ENCODE measurements around the gene RBBP9. TPM values are rescaled to one million over a fixed set of nuclear protein-coding genes. Genes with fewer than 3 reads are reported as not detected.

Gene RBBP9
- total and polyA plus RNA-seq, 9 of the 15 experiments (the other 6 are each of a cell fraction or from before 2014, with no cell fraction given), result 0.94 to 4.4 (median 2.5) TPM

DNA sequence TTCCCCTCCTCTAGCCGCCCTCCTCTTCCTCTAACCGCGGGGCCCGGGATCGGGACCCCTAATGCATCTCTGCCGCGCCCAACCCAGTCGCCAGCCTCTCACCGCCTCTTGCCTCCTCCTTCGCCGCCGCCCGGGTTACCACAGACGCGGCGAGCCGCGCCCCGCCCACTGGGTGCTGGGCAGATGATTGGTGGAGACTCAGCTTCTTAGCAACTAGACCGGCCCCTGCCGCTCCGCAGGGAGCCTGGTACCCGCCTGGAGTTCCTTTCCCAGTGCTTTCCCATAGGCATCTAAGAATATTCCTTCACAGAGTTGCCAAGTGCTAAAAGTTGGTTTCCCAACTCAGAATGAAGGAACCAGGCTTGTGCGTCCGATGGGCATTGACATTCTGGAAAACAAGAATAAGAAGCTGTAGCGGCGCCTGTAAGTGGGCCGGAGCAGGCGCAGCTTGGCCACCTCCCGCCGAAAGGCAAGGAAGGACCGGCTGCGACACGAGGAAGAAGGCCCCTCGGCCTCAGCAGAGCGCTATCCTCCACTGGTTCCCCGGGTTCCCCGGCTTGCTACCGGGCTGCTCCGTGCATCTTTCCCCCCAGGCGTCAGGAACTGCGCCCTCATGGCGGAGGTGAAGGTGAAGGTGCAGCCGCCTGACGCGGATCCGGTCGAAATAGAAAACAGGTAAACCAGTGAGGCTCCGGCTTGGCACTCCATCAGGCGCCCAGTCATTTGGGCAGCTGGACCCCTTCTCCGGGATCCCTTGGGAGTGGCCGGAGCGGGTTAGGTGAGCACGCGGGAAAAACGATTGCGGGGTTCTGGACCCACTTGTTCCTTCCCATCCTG lies 29.9 kb downstream of the RBBP9 start, which contains the start of the genes DZANK1 and POLR3F (continued):
- TF ChIP-seq, protein P1, sequence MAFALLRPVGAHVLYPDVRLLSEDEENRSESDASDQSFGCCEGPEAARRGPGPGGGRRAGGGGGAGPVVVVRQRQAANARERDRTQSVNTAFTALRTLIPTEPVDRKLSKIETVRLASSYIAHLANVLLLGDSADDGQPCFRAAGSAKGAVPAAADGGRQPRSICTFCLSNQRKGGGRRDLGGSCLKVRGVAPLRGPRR (CRISPR knock-in tag; IDR thresholded peaks at IDR 0.05), result no peak
- TF ChIP-seq, protein P2, sequence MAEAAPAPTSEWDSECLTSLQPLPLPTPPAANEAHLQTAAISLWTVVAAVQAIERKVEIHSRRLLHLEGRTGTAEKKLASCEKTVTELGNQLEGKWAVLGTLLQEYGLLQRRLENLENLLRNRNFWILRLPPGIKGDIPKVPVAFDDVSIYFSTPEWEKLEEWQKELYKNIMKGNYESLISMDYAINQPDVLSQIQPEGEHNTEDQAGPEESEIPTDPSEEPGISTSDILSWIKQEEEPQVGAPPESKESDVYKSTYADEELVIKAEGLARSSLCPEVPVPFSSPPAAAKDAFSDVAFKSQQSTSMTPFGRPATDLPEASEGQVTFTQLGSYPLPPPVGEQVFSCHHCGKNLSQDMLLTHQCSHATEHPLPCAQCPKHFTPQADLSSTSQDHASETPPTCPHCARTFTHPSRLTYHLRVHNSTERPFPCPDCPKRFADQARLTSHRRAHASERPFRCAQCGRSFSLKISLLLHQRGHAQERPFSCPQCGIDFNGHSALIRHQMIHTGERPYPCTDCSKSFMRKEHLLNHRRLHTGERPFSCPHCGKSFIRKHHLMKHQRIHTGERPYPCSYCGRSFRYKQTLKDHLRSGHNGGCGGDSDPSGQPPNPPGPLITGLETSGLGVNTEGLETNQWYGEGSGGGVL (CRISPR knock-in tag; IDR thresholded peaks at IDR 0.05), result no peak
- TF ChIP-seq, protein P3, sequence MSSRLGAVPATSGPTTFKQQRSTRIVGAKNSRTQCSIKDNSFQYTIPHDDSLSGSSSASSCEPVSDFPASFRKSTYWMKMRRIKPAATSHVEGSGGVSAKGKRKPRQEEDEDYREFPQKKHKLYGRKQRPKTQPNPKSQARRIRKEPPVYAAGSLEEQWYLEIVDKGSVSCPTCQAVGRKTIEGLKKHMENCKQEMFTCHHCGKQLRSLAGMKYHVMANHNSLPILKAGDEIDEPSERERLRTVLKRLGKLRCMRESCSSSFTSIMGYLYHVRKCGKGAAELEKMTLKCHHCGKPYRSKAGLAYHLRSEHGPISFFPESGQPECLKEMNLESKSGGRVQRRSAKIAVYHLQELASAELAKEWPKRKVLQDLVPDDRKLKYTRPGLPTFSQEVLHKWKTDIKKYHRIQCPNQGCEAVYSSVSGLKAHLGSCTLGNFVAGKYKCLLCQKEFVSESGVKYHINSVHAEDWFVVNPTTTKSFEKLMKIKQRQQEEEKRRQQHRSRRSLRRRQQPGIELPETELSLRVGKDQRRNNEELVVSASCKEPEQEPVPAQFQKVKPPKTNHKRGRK (tag; IDR thresholded peaks at IDR 0.05), result no peak
- TF ChIP-seq SRSF3 (IDR thresholded peaks at IDR 0.05; ENCODE audit: insufficient read depth, low read length), result no peak
- TF ChIP-seq E2F3 (CRISPR knock-in tag; IDR thresholded peaks at IDR 0.05), result no peak
- no peak for TF ChIP-seq RBM39 (optimal IDR thresholded peaks at IDR 0.05; ENCODE audit: low read depth, low read length)
- TF ChIP-seq, protein P4, sequence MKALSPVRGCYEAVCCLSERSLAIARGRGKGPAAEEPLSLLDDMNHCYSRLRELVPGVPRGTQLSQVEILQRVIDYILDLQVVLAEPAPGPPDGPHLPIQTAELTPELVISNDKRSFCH (CRISPR knock-in tag; IDR thresholded peaks at IDR 0.05), result no peak
- TF ChIP-seq, protein P4 (tag; IDR thresholded peaks at IDR 0.05), result 0 out of 2 replicates have a peak, but pooled peaks have one; percentile 42
- no peak for TF ChIP-seq ETV5 (CRISPR knock-in tag; IDR thresholded peaks at IDR 0.05; ENCODE audit: low read depth)
- peak; percentile 96 for TF ChIP-seq DACH1 (IDR thresholded peaks at IDR 0.05; ENCODE audit: partially characterized antibody)
- no peak for TF ChIP-seq SNRNP70 (optimal IDR thresholded peaks at IDR 0.05; ENCODE audit: low read depth, low read length)
- peak; percentile 52 to 98 for TF ChIP-seq NCOA2 (IDR thresholded peaks at IDR 0.05; ENCODE audit: partially characterized antibody in 2 of 2)
- TF ChIP-seq, protein P5, sequence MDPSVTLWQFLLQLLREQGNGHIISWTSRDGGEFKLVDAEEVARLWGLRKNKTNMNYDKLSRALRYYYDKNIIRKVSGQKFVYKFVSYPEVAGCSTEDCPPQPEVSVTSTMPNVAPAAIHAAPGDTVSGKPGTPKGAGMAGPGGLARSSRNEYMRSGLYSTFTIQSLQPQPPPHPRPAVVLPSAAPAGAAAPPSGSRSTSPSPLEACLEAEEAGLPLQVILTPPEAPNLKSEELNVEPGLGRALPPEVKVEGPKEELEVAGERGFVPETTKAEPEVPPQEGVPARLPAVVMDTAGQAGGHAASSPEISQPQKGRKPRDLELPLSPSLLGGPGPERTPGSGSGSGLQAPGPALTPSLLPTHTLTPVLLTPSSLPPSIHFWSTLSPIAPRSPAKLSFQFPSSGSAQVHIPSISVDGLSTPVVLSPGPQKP (CRISPR knock-in tag; IDR thresholded peaks at IDR 0.05), result no peak
- no peak for TF ChIP-seq FOXK1 (CRISPR knock-in tag; IDR thresholded peaks at IDR 0.05; ENCODE audit: borderline replicate concordance)
- 0 out of 2 replicates have a peak, but pooled peaks have one; percentile 25 for TF ChIP-seq ZKSCAN1 (IDR thresholded peaks at IDR 0.05; ENCODE audit: low read depth, low read length)
- no peak; the same call in 1 of the 2 replicates for TF ChIP-seq MTA3 (IDR thresholded peaks at IDR 0.05; ENCODE audit: borderline replicate concordance)
- TF ChIP-seq ZNF76 (CRISPR knock-in tag; IDR thresholded peaks at IDR 0.05; ENCODE audit: borderline replicate concordance), result no peak
- no peak for TF ChIP-seq THRAP3 (IDR thresholded peaks at IDR 0.05; ENCODE audit: borderline replicate concordance)
- TF ChIP-seq ZC3H4 (CRISPR knock-in tag; IDR thresholded peaks at IDR 0.05; ENCODE audit: borderline replicate concordance), result no peak
- no peak for TF ChIP-seq SMARCA5 (IDR thresholded peaks at IDR 0.05)
- TF ChIP-seq ETV1 (tag; conservative IDR thresholded peaks at IDR 0.05; ENCODE audit: low read depth), result no peak
- TF ChIP-seq ZNF696 (CRISPR knock-in tag; conservative IDR thresholded peaks at IDR 0.05), result no peak
- no peak for TF ChIP-seq SETDB1 (IDR thresholded peaks at IDR 0.05; ENCODE audit: low read length)
- no peak for TF ChIP-seq TCF7L2 (IDR thresholded peaks at IDR 0.05; ENCODE audit: low read depth, low read length)

Measured in K562 (cell line).